Esophagus squamous epithelium (tissue), 5 donors: ENCODE measurements around the gene PANK2. TPM values are rescaled to one million over a fixed set of nuclear protein-coding genes. Genes with fewer than 3 reads are reported as not detected.

ENCODE experiments used
- DNase-seq: peaks from one replicate; lab custom pipeline; 2025; lab: John Stamatoyannopoulos, UW
- H3K27ac ChIP-seq, 4 donors: fragments of 200-600 bp; sonication (generic); one replicate each; pipeline ENCODE4 v1.5.1; 2016 to 2019; ENCODE audit warnings: mild to moderate bottlenecking in 1 of 4
- H3K27me3 ChIP-seq, 4 donors: fragments of 200-600 bp; sonication (generic); 1 replicate in 3 of 4; 2 replicates in 1 of 4; pipeline versions ENCODE4 v1.5.1 to v1.6.0; 2017 to 2021; ENCODE audit warnings: antibody characterized with exemption in 1 of 4
- H3K36me3 ChIP-seq, 3 donors: fragments of 200-600 bp; sonication (generic); one replicate each; pipeline ENCODE4 v1.5.1; 2016 to 2019
- H3K4me1 ChIP-seq, 3 donors: fragments of 200-600 bp; sonication (generic); one replicate each; pipeline ENCODE4 v1.5.1; 2017 to 2019
- H3K4me3 ChIP-seq, 4 donors: fragments of 200-600 bp; sonication (generic); 1 replicate in 3 of 4; 2 replicates in 1 of 4; pipeline ENCODE4 v1.5.1; 2016 to 2019; ENCODE audit warnings: mild to moderate bottlenecking in 2 of 4, moderate library complexity in 1 of 4
- H3K9me3 ChIP-seq, 3 donors: fragments of 200-600 bp; sonication (generic); one replicate each; pipeline ENCODE4 v1.5.1; 2016 to 2019
- POLR2A ChIP-seq, 4 donors: fragments of 450-650 bp; IDR thresholded peaks; one replicate each; pipeline ENCODE4 v1.6.1; 2017; ENCODE audit warnings: antibody characterized with exemption in 4 of 4, mild to moderate bottlenecking in 4 of 4, moderate library complexity in 3 of 4
- WGBS, 2 donors: methylation state at CpG; one replicate each; pipeline ENCODE4 v1.1.5; 2018; 5-methylcytosine and 5-hydroxymethylcytosine counted together
- intact Hi-C: fragments of 100-400 bp; cut with DNase I; formaldehyde crosslinking; loops from one replicate; pipeline ENCODE4 v1.15.0; 2022
- total RNA-seq, 4 donors: library from RNA; depleted of rRNA; stranded (reverse); fragments of >200 nt; gene quantifications; one replicate each; pipeline ENCODE4 v1.1.0, GENCODE V29; 2016
- TF ChIP-seq, protein P1 (sequence below), 6 experiments: fragments of 450-650 bp in 4 of 6; fragments of 200-600 bp in 2 of 6; sonication (generic) in 2 of 6; IDR thresholded peaks; one replicate each; pipeline ENCODE4 v1.5.1; 2016 to 2019; ENCODE audit warnings: antibody characterized with exemption in 6 of 6, mild to moderate bottlenecking in 4 of 6, moderate library complexity in 4 of 6
- donor health status: DM: yes; HTN: yes; CAD: no.

PANK2 gene
- total RNA-seq, 4 donors from 2014 or later: 39.4 to 49.1 (median 46.2) TPM

GRCh38 chr20:3887876-3888620, 1.1 kb upstream of the PANK2 start:
- H3K27ac ChIP-seq: peak overlapping the region; percentile 93 to 100 (median 98)
- peak overlapping the region; percentile 67 to 99 (median 99) for H3K4me3 ChIP-seq
- intact Hi-C loops: no loop called here
- no peak for TF ChIP-seq POLR2A (IDR thresholded peaks at IDR 0.05)
- TF ChIP-seq, protein P1, sequence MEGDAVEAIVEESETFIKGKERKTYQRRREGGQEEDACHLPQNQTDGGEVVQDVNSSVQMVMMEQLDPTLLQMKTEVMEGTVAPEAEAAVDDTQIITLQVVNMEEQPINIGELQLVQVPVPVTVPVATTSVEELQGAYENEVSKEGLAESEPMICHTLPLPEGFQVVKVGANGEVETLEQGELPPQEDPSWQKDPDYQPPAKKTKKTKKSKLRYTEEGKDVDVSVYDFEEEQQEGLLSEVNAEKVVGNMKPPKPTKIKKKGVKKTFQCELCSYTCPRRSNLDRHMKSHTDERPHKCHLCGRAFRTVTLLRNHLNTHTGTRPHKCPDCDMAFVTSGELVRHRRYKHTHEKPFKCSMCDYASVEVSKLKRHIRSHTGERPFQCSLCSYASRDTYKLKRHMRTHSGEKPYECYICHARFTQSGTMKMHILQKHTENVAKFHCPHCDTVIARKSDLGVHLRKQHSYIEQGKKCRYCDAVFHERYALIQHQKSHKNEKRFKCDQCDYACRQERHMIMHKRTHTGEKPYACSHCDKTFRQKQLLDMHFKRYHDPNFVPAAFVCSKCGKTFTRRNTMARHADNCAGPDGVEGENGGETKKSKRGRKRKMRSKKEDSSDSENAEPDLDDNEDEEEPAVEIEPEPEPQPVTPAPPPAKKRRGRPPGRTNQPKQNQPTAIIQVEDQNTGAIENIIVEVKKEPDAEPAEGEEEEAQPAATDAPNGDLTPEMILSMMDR (IDR thresholded peaks at IDR 0.05): no peak
- H3K36me3 ChIP-seq: no peaks in the 10 kb centered on the region
- no peak for DNase-seq
- no peaks in the 10 kb centered on the region for H3K9me3 ChIP-seq
- peaks cover 14 to 41% (median 30%) of the 10 kb centered on the region in 3 donors for H3K4me1 ChIP-seq
- no peaks in the 10 kb centered on the region for H3K27me3 ChIP-seq
- WGBS, 2 donors: 11 to 26% methylated on average over 9 to 14 of the region's 15 CpGs

GRCh38 chr20:3889489-3890397, 556 bp downstream of the PANK2 start:
- H3K4me1 ChIP-seq: peaks cover 23 to 58% (median 47%) of the 10 kb centered on the region in 3 donors
- no peaks in the 10 kb centered on the region for H3K9me3 ChIP-seq
- no peaks in the 10 kb centered on the region for H3K36me3 ChIP-seq
- DNase-seq: no peak
- intact Hi-C loops: no loop called here
- WGBS, 2 donors: 0% methylated on average over 9 to 28 of the region's 68 CpGs
- no peaks in the 10 kb centered on the region for H3K27me3 ChIP-seq
- no peak for TF ChIP-seq POLR2A (IDR thresholded peaks at IDR 0.05)
- TF ChIP-seq, protein P1 (IDR thresholded peaks at IDR 0.05): no peak
- peak overlapping the region; percentile 93 to 100 (median 98) for H3K27ac ChIP-seq
- H3K4me3 ChIP-seq: peak overlapping the region; percentile 67 to 99 (median 99)

- Histone ChIP-seq H3K27me3 (no peaks in the 10 kb centered on the region), H3K4me1 (peaks cover 23 to 64% (median 54%) of the 10 kb centered on the region in 3 donors), H3K4me3 (peak overlapping the region; percentile 67 to 99 (median 99)), H3K36me3 (peaks cover 0 to 6% (median 0%) of the 10 kb centered on the region in 3 donors), H3K27ac (peak overlapping the region; percentile 93 to 100 (median 98)), H3K9me3 (no peaks in the 10 kb centered on the region)
- no peak for TF ChIP-seq POLR2A (IDR thresholded peaks at IDR 0.05)
- TF ChIP-seq, protein P1 (IDR thresholded peaks at IDR 0.05): no peak
- intact Hi-C loops: no loop called here
- WGBS, 2 donors: 0% methylated on average over 3 of the region's 3 CpGs
- DNase-seq: no peak
Observed at GRCh38 chr20:3890398-3890751, 1.2 kb downstream of the PANK2 start.

GRCh38 chr20:3890999-3891929, 2.1 kb downstream of the PANK2 start:
- TF ChIP-seq, protein P1 (IDR thresholded peaks at IDR 0.05): no peak
- TF ChIP-seq POLR2A (IDR thresholded peaks at IDR 0.05): no peak
- peaks cover 0 to 6% (median 0%) of the 10 kb centered on the region in 3 donors for H3K36me3 ChIP-seq
- peak overlapping the region; percentile 93 to 100 (median 98) for H3K27ac ChIP-seq
- H3K4me1 ChIP-seq: peaks cover 24 to 73% (median 60%) of the 10 kb centered on the region in 3 donors
- DNase-seq: no peak
- WGBS, 2 donors: 26 to 27% methylated on average over 16 of the region's 16 CpGs
- no peaks in the 10 kb centered on the region for H3K27me3 ChIP-seq
- H3K4me3 ChIP-seq: peak overlapping the region; percentile 67 to 99 (median 99)
- intact Hi-C loops: no loop called here
- H3K9me3 ChIP-seq: no peaks in the 10 kb centered on the region
